Measurements from ENCODE around the gene TMEM175. TPM values are rescaled to one million over a fixed set of nuclear protein-coding genes. Genes with fewer than 3 reads are reported as not detected.

TMEM175 gene
- total RNA-seq, 1 experiment from 2014 or later = 20.2 TPM

GRCh38 chr4:906339-907102 is 25.7 kb upstream of the TMEM175 start:
- Histone ChIP-seq H3F3A (ENCODE audit: insufficient read depth, low read depth) (peaks cover 8% of the 10 kb centered on the region), H3K4me2 (no peak overlapping the region), H3K4me3 (no peak overlapping the region), H3K9me3 (ENCODE audit: insufficient read depth, low read depth) (no peaks in the 10 kb centered on the region), H3K27me3 (ENCODE audit: insufficient read depth, low read depth) (no peaks in the 10 kb centered on the region), H3K36me3 (ENCODE audit: low read depth) (no peaks in the 10 kb centered on the region), H3K27ac (no peak overlapping the region), H4K20me1 (ENCODE audit: insufficient read depth) (peaks cover 7% of the 10 kb centered on the region; the same call in 1 of the 2 replicates), H3K9me2 (ENCODE audit: insufficient read depth) (no peaks in the 10 kb centered on the region), H3K4me1 (replicated peaks; ENCODE audit: insufficient read depth) (no peaks in the 10 kb centered on the region), H3K79me2 (ENCODE audit: low read depth) (no peaks in the 10 kb centered on the region), H2AFZ (no peak overlapping the region)
- CTCF ChIA-PET = no interaction called here
- no TSS peak for BruUV-seq (replicated peaks)
- no peak for DNase-seq
- no peak for TF ChIP-seq EZH2 (IDR thresholded peaks at IDR 0.05; ENCODE audit: low read depth)
- TF ChIP-seq CTCF (conservative IDR thresholded peaks at IDR 0.05) = no peak
- intact Hi-C loops (cut with micrococcal nuclease; ENCODE audit: unreplicated experiment) = no loop called here
- POLR2A ChIA-PET (ENCODE audit: unreplicated experiment) = no interaction called here

- Histone ChIP-seq H3K9me3 (ENCODE audit: insufficient read depth, low read depth) (no peaks in the 10 kb centered on the region), H3K4me3 (no peak overlapping the region), H4K20me1 (ENCODE audit: insufficient read depth) (peaks cover 7% of the 10 kb centered on the region; the same call in 1 of the 2 replicates), H2AFZ (no peak overlapping the region), H3K4me1 (replicated peaks; ENCODE audit: insufficient read depth) (no peaks in the 10 kb centered on the region), H3K9me2 (ENCODE audit: insufficient read depth) (no peaks in the 10 kb centered on the region), H3K27me3 (ENCODE audit: insufficient read depth, low read depth) (no peaks in the 10 kb centered on the region), H3K27ac (no peak overlapping the region), H3F3A (ENCODE audit: insufficient read depth, low read depth) (peaks cover 8% of the 10 kb centered on the region), H3K36me3 (ENCODE audit: low read depth) (no peaks in the 10 kb centered on the region), H3K4me2 (no peak overlapping the region), H3K79me2 (ENCODE audit: low read depth) (no peaks in the 10 kb centered on the region)
- BruUV-seq (replicated peaks) = no TSS peak
- ChIA-PET CTCF (no interaction called here), POLR2A (ENCODE audit: unreplicated experiment) (no interaction called here)
- TF ChIP-seq EZH2 (IDR thresholded peaks at IDR 0.05; ENCODE audit: low read depth) = no peak
- no peak for TF ChIP-seq CTCF (conservative IDR thresholded peaks at IDR 0.05)
- intact Hi-C loops (cut with micrococcal nuclease; ENCODE audit: unreplicated experiment) = no loop called here
- no peak for DNase-seq
Measured at GRCh38 chr4:907103-907400, 25.2 kb upstream of the TMEM175 start.

- no peaks in the 10 kb centered on the region for H3K9me3 ChIP-seq (ENCODE audit: insufficient read depth, low read depth)
- ChIA-PET CTCF (no interaction called here), POLR2A (ENCODE audit: unreplicated experiment) (interaction anchor here (0.5 kb wide), 1 partner anchor 17 kb away, joined by 5 read pairs; no protein-coding TSS in a partner anchor)
- H3K79me2 ChIP-seq (ENCODE audit: low read depth) = no peaks in the 10 kb centered on the region
- no peaks in the 10 kb centered on the region for H3K4me1 ChIP-seq (replicated peaks; ENCODE audit: insufficient read depth)
- TF ChIP-seq CTCF (conservative IDR thresholded peaks at IDR 0.05) (no peak), EZH2 (IDR thresholded peaks at IDR 0.05; ENCODE audit: low read depth) (no peak)
- H4K20me1 ChIP-seq (ENCODE audit: insufficient read depth) = peaks cover 15% of the 10 kb centered on the region
- DNase-seq = no peak
- intact Hi-C loops (cut with micrococcal nuclease; ENCODE audit: unreplicated experiment) = no loop called here
- H2AFZ ChIP-seq = no peak overlapping the region
- no peak overlapping the region for H3K4me3 ChIP-seq
- no peaks in the 10 kb centered on the region for H3K27me3 ChIP-seq (ENCODE audit: insufficient read depth, low read depth)
- H3K9me2 ChIP-seq (ENCODE audit: insufficient read depth) = no peaks in the 10 kb centered on the region
- no TSS peak for BruUV-seq (replicated peaks)
- H3K27ac ChIP-seq = no peak overlapping the region
- peaks cover 8% of the 10 kb centered on the region for H3F3A ChIP-seq (ENCODE audit: insufficient read depth, low read depth)
- 0 out of 2 replicates have a peak, but pooled peaks cover 4% of the 10 kb centered on the region for H3K36me3 ChIP-seq (ENCODE audit: low read depth)
- no peak overlapping the region for H3K4me2 ChIP-seq
Measured at GRCh38 chr4:907691-908425, 24.4 kb upstream of the TMEM175 start.
